Measurements from ENCODE around the gene FNIP1.

GRCh38 chr5:131818001-131818724, 21.3 kb upstream of the FNIP1 start:
- no peak for TF ChIP-seq CTCF (IDR thresholded peaks at IDR 0.05)
- TF ChIP-seq POLR2A (IDR thresholded peaks at IDR 0.05): no peak
- no peak for TF ChIP-seq EP300 (IDR thresholded peaks at IDR 0.05)
- TF ChIP-seq POLR2AphosphoS5 (IDR thresholded peaks at IDR 0.05): no peak
